Ovary (tissue), 3 donors: Measurements from ENCODE around the gene CDKN2AIPNL.

Experiments used
- EP300 ChIP-seq: sonication (generic); formaldehyde crosslinking; IDR thresholded peaks from one replicate; pipeline ENCODE4 v1.6.1; 2017; ENCODE audit warnings: antibody characterized with exemption
- POLR2A ChIP-seq: fragments of 450-650 bp; IDR thresholded peaks from one replicate; pipeline ENCODE4 v1.6.1; 2017; ENCODE audit warnings: antibody characterized with exemption, mild to moderate bottlenecking, moderate library complexity
- TF ChIP-seq, protein P1 (sequence below), 3 donors: fragments of 450-650 bp in 2 of 3; fragments of 200-600 bp in 1 of 3; IDR thresholded peaks; one replicate each; pipeline versions ENCODE4 v1.5.1 to v1.8.0; 2016 to 2022; ENCODE audit warnings: antibody characterized with exemption in 3 of 3, mild to moderate bottlenecking in 1 of 3
- donor health status: DM: no; HTN: no; CAD: no.

DNA sequence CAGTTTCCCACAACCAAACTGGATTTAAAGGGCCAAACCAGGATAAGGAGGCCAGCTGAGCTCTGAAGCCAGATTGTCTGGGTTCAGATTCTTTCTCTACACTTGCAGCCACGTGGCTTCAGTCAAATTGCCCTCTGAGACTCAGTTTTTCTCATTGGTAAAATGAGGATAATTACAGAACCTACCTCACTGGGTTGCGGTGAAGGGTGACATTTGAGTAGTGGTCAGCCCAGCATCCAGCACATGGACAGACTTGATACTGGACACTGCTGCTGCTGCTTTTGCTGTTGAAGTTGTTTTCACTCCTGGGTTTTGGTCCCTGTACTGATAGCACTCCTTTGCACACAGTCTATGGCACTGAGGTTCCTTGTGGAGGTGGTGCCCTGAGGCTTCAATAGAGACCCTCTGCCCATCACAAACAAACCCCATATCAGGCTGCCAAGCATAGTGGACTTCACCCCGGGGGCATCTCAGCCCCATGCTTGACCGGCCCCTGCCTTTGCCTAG, 25.7 kb upstream of the CDKN2AIPNL start:
- TF ChIP-seq, protein P1, sequence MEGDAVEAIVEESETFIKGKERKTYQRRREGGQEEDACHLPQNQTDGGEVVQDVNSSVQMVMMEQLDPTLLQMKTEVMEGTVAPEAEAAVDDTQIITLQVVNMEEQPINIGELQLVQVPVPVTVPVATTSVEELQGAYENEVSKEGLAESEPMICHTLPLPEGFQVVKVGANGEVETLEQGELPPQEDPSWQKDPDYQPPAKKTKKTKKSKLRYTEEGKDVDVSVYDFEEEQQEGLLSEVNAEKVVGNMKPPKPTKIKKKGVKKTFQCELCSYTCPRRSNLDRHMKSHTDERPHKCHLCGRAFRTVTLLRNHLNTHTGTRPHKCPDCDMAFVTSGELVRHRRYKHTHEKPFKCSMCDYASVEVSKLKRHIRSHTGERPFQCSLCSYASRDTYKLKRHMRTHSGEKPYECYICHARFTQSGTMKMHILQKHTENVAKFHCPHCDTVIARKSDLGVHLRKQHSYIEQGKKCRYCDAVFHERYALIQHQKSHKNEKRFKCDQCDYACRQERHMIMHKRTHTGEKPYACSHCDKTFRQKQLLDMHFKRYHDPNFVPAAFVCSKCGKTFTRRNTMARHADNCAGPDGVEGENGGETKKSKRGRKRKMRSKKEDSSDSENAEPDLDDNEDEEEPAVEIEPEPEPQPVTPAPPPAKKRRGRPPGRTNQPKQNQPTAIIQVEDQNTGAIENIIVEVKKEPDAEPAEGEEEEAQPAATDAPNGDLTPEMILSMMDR (IDR thresholded peaks at IDR 0.05) = no peak
- no peak for TF ChIP-seq POLR2A
- TF ChIP-seq EP300 = no peak
